Stimulated activated CD4-positive, alpha-beta T cell treated with anti-CD3 and anti-CD28 coated beads, Interleukin-4, amount 100 ng/mL, for 4 hours (primary cell): ENCODE data around the gene GPC1.

ENCODE experiments used
- DNase-seq, 2 experiments: peaks; one replicate each; pipeline ENCODE4 v3.0.0-alpha.2; 2020

Gene GPC1

GRCh38 chr2:240431661-240432424 is 3.6 kb upstream of the GPC1 start:
- DNase-seq = no peak

GRCh38 chr2:240432430-240432819 is 3.0 kb upstream of the GPC1 start:
- no peak for DNase-seq

GRCh38 chr2:240432820-240433801 is 2.4 kb upstream of the GPC1 start:
- DNase-seq = no peak

GRCh38 chr2:240433973-240434727 is 1.3 kb upstream of the GPC1 start:
- no peak for DNase-seq

GRCh38 chr2:240434728-240435456 is 571 bp upstream of the GPC1 start:
- DNase-seq = peak; percentile 85

GRCh38 chr2:240435948-240436682 is 652 bp downstream of the GPC1 start:
- no peak for DNase-seq

GRCh38 chr2:240436683-240437550 is 1.5 kb downstream of the GPC1 start:
- DNase-seq = no peak

GRCh38 chr2:240437551-240437860 is 2.0 kb downstream of the GPC1 start:
- DNase-seq = no peak

GRCh38 chr2:240437861-240438809 is 2.7 kb downstream of the GPC1 start:
- peak; percentile 52 to 68 for DNase-seq

- no peak for DNase-seq
These were observed 3.6 kb downstream of the GPC1 start for GRCh38 chr2:240438810-240439697.

- no peak for DNase-seq
These were observed 4.3 kb downstream of the GPC1 start for GRCh38 chr2:240439698-240440151.

- no peak for DNase-seq
These were observed 4.8 kb downstream of the GPC1 start for GRCh38 chr2:240440251-240440650.

GRCh38 chr2:240440704-240441320 is 5.3 kb downstream of the GPC1 start:
- no peak for DNase-seq

GRCh38 chr2:240441326-240441992 is 6.0 kb downstream of the GPC1 start:
- no peak for DNase-seq

- DNase-seq = no peak
These were observed 6.5 kb downstream of the GPC1 start for GRCh38 chr2:240441993-240442411.

GRCh38 chr2:240442891-240443715 is 7.6 kb downstream of the GPC1 start:
- DNase-seq = no peak
